CD4-positive, alpha-beta T cell treated with Interleukin-21 for 1 hour (primary cell): Measurements from ENCODE around the gene KIAA1191.

ENCODE experiments used
- DNase-seq: peaks from one replicate; pipeline ENCODE4 v3.0.0-alpha.2; 2020

The KIAA1191 gene

GRCh38 chr5:176365351-176366231 lies 4.0 kb upstream of the KIAA1191 start, which contains the start of gene ARL10:
Gene ARL10 (plus strand): TSS chr5:176365487. CDS start chr5:176365564, 77 bp downstream.
- DNase-seq = peak; percentile 55

DNA sequence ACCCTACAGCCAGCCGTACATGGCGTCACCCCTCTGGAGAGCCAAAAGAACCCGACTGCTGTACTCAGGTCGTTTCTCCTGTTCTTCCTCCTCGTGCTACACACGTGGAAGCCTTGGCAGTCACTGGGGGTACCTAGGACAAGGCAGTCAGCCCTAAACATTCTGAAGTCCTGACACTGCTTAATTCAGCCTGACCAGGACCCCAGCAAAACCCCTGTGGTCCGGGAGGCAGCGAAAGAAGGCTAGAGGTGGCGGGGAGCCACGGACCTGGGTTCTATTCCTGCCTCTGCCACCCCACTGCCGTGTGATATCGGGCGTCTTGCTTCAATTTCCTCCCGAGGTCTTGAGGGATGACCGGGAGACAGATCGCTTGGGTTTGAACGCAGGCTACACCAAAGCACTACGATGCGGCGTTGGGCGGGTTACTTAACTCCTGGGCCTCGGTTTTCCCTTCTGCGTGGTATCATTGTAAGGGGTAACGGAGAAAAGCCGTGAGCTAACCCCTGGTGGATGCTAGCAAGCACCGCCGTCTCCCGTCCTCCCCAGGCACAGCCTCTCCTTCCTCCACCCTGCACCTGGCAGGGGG lies 3.3 kb upstream of the KIAA1191 start:
- no peak for DNase-seq

DNA sequence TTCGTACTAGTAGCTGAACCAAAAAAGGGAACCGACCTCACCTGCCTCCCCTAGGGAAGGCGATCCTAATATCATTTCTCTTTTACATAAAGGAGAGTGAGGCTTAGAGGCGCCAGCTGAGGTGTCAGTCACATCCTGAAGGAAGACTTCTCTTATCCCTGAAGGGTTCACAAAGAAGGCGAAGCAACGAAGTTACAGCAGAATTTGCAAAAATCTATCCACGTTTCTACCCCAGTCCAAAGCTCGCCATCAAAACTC lies 598 bp upstream of the KIAA1191 start:
- DNase-seq = no peak

GRCh38 chr5:176360894-176361436 lies 599 bp downstream of the KIAA1191 start:
- no peak for DNase-seq

GRCh38 chr5:176359658-176360057 lies 1.9 kb downstream of the KIAA1191 start:
- DNase-seq = no peak

DNA sequence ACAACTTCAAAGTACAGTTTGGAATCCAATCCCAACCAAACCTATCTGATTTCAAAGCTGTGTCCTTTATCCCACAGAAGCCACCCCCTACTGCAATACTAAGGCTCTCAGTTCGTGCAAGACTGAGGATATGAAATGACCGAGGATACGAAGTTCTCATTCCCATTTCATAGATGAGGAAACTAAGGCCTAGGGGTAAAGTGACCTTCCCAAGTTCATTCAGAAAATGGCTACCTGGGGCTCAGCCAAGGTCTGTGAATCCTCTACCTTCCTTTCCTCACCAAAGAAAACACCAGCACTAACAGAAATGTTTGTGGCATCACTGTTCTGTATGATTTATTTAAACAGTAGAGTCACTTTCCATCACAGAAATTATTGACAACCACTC lies 5.4 kb downstream of the KIAA1191 start:
- DNase-seq = no peak

- DNase-seq = no peak
Observed at GRCh38 chr5:176355400-176356178, 6.0 kb downstream of the KIAA1191 start.

DNA sequence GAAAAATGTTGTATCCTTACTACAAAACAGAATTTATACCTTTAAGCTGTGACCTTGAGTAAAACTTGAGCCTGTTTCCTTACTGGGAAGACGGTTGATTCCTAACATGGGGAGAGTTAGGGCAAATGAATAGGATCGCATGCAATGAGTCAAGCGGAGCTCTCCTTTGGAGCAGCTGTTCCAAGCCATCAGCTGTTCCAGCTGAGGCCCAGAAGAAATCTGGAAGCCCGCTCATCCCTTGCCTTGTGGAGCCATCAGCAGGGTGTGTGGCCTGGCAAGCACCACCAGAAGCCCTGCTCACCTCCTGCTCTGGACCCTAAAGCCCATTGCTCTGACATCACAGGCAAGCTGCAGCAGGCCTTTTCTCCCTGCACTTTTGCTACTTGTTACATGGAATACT lies 8.0 kb downstream of the KIAA1191 start:
- DNase-seq = no peak

DNA sequence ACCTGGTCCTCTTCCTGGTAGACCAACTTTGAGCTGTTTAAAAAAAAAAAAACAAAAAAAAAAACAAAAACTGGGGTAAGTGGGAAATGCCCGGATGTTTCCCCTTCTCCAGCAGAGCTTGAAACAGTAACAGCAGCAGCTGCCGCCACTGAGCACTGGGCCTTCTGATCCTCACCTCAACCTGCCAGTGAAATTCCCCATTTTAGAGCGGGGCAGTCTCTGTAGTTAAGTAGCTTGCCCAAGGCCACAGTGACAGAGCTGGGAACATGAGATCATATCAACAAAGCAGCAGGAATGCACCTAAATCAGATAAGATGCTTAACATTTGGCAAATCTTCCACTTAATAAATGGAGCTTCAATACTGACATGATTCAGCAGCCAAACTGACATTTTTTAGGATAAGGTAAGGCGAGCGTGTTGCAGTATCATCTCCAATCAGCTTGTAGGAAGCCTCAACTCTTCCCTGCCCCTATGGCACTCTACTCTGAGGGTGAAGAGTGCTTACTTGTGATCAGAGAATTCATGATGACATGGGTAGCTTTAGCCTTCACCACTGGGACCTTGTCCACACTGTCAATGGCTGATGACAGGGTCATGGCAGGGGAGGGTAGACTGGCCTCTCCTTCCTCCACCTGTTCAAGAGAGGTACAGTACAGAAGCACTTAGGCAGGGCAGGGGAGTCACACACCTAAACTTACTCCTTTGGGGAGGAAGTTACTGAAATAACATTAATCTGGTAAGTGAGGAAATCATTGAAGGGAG lies 9.3 kb downstream of the KIAA1191 start:
- DNase-seq = no peak

DNA sequence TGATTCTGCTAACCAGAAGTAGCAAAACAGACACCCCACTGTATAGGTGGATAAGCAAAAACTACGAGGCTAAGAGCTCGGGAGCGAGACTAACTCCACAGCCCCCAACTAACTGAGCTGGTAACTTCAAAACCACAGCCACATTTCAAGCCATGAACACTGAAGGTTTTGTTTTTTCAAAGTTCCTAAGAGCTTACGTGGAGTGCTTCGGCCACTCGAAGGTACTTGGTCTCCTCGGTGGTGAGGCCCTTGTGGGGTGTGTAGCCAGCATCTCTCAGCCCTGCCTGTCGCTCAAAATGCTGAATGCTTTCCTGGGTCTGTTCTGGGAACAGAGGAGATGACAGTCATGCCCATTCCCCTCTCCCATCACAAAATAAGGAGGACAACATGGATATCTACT lies 11.1 kb downstream of the KIAA1191 start:
- no peak for DNase-seq

- DNase-seq = no peak
Observed at GRCh38 chr5:176342766-176343458, 18.7 kb downstream of the KIAA1191 start.

DNA sequence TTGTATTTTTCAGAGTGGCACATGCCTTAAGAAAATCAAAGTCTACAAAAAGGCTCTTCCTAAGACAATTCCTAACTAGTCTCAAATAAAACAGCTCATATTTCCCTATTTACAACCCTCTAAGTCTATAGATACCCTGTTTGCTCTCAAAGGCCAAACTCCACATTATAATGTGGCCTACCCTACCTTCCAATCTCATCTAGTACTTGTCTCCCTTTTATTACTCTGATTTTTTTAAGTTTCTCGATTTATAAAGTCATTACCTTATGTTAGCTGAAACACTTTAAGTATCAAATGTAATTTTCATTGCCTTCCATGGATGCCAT lies 19.4 kb downstream of the KIAA1191 start:
- no peak for DNase-seq

GRCh38 chr5:176341325-176342157 lies 20.0 kb downstream of the KIAA1191 start:
- DNase-seq = no peak

DNA sequence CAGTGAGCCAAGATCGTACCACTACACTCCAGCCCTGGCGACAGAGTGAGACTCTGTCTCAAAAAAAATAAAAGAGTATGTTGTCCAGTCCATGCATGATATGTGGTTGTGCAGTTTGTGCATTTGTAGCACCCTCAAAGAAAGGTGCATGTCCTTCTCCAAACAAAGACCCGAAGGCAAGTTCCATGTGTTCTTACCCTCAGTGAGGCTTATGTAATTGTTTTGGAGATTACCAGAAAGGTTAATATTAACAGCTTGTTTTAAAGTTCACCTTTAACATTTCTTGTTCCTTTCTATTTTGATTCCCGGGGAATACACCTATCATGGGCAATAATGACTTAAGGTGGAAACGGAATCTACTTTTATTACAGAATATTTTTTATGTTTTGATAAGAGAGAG lies 22.3 kb downstream of the KIAA1191 start:
- no peak for DNase-seq

DNA sequence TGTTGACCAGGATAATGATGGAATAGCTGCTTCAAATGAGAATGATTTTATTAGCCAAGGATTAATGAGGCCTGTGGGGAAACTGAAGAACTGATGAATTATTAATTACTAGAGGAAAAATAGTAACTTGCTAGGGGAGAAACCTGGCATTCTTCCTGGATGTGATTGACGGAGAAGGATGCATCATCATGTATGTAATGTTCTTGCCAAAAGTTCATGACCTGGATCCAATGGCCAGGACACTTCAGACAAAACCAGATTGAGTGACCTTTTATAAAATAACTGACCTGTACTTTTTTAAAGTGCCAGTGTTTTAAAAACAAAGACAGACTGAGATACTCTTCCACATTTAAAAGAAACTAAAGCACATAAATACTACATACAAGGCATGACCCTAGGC lies 23.7 kb downstream of the KIAA1191 start:
- DNase-seq = no peak

DNA sequence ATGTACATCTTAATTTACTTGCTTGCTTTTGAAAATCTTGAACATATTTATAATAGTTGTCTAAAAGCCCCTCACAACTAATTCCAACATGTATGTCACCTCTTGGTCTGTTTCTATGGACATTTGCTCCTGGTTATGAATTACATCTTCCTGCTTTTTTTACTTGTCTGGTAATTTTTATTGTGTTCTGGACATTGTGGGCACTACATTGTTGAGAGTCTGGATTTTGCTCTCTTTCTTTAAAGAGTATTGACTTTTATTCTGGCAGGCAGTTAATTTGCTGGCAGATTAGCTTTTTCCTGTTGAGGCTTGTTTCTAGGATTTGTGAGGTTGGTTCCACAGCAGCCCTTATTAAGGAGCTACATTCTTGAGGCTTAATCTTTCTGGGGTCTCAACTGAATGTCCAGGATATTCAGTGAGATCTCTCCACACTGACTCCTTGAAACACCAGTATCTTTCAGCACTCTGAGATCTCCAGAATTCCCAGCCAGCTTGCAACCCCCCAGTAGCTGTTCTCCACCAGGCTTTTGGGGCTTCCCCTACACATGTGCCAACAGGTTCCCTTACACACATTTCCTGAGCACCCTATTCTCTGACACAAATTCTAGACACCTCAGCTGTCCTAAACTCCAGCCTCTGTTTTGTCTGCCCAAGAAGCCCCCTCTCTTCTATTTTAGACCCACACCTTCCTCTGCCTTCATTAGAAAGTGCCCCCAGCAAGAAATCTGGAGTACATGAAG lies 27.4 kb downstream of the KIAA1191 start:
- no peak for DNase-seq

DNA sequence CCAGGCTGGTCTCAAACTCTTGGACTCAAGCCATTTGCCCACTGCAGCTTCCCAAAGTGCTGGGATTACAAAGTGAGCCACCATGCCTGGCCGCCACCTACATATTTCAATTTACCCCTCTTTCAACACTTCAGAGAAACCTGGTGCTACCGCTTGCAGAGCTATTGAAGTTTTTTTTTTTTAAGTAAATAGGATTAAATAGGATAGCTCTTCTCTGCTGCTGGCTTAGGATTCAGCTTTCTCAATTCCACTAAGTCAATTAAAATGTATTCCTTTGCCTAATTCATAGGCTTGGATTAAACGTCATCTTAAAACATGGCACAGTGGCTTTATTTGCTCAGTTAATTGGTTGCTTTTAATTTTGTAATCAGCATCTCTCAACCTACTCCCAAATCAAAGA lies 41.0 kb downstream of the KIAA1191 start:
- no peak for DNase-seq

GRCh38 chr5:176319827-176320554 lies 41.6 kb downstream of the KIAA1191 start:
- no peak for DNase-seq

- DNase-seq = no peak
Observed at GRCh38 chr5:176317534-176318374, 43.8 kb downstream of the KIAA1191 start.
